Fibroblast of peridontal ligament (primary cell): Measurements from ENCODE around the gene RIC8B.

Experiments used
- DNase-seq: peaks from one replicate; pipeline ENCODE4 v3.0.0-alpha.2; 2010; ENCODE audit errors: extremely low read depth

RIC8B gene

GRCh38 chr12:106801830-106802533, 27.5 kb downstream of the RIC8B start:
- no peak for DNase-seq

DNA sequence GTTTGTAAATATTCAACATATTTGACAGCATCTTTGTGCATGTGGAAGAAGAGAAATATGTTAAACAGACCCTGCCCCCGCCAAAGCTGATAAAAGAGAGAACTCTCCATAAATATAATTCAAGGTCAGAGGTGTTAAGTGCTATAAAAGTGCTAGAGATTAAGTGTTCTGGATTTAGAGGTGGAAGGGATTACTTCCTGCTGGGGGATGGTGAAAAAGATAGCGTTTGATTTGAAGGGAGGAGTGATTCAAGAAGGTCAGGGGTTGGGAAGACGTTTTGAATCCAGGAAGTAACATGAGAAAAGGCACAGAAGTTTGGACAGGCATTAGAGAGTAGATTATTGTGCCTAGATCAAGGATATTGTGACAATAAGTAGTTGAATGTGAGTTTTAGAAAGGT, 30.2 kb downstream of the RIC8B start:
- no peak for DNase-seq

DNA sequence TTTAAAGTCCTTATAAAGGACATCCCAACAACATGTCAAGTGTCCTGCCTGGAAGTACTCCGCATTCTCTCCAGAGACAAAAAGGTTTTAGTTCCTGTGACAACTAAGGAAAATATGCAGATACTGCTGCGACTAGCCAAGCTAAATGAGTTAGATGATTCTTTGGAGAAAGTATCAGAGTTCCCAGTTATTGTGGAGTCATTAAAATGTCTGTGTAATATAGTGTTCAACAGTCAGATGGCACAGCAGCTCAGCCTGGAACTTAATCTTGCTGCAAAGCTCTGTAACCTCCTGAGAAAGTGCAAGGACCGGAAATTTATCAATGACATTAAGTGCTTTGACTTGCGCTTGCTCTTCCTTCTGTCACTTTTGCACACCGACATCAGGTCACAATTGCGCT, 40.2 kb downstream of the RIC8B start:
- DNase-seq: no peak

DNA sequence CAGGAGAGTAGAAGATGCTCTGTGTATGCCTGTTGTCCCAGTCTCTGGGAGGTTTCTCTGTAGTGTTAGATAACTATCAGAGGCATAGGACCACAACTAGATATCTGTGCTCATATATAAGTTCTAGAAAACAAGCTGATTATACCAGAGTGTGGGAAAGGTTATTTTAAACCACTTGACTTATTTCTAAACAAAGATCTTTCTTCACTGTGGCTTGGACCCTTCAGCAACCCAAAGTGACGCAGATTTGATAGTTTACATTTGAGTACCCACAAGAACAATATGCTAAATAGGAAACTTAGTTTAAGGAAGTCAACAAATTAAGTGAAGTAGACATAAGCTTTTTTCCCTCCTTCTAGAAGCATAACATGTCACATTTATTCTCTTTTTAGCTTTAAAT, 41.3 kb downstream of the RIC8B start:
- DNase-seq: peak; percentile 23

DNA sequence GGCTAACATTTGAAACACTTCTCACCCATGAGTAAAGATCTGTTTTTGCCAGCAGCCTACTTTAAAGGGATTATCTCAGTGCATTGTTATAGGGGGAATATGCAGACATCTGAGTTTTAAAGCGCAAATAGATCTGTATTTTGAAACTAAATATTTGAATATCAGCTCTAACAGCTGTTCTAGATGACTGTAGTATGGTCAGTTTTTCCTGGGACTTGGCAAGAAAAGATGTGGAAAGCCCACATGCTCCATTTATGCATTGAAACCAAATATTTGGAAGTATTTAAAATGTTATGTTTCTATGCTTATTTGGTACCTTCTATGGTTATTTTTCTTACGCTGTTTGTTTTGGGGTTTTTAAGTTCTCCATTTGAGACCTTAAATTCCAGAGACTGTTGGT, 41.7 kb downstream of the RIC8B start:
- DNase-seq: no peak

DNA sequence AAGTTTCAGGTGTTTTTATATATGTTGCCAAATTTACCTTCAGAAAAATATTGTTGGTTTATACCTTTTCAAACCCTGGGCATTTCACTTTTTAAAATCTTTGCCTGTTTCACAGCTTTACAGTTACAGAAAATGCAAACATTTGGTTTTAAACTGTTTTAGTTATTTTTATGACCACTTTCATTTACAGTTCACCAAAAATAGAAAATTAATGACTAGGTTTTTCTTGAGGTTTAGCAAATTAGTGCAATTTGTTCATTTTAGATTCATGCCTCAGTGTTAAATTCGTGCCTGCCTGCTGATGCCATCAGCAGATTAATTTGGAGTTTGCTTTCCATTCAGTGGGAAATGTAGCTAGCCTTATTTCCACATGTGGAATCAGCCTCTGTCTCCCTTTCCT, 45.5 kb downstream of the RIC8B start:
- no peak for DNase-seq

DNA sequence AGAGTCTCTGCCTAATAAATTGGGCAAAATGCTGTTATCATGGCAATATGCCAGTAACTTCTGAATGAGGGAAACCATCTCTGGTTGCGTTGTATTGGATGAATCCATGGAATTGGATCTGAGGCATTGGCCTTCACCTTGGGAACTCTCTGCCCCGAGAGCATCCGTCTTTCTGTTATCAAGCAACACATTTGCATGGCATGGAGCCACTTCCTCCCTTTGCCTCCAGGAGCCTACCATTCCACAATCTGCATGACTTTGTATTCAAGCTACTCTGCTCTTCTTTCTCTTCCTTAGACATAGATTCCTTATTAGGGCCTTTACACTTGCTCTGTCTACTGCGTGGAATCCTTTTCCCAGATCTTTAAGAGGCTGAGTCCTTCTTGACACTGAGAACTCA, 57.2 kb downstream of the RIC8B start:
- DNase-seq: no peak

GRCh38 chr12:106837782-106838181, 63.3 kb downstream of the RIC8B start:
- no peak for DNase-seq

- DNase-seq: no peak
Measured at GRCh38 chr12:106839333-106839732, 64.9 kb downstream of the RIC8B start.

DNA sequence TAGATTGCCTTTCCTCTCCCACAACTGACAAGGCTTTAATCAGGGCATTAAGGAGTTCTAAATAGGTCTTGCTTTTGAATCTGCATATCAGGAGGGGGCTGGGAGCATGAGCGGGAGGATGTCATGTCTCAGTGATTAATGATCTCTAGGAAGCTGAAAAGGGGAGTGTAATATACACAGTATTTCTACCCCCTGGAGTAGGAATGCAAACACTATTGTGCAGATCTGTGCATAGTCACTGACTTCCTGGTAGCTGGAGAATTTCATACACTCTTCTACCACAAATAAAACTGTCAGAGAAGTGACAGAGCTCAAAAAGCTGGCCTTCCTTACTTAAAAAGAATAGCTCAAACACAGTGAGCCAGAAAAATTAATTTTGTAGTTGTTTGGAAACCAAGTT, 65.8 kb downstream of the RIC8B start:
- peak; percentile 38 for DNase-seq

DNA sequence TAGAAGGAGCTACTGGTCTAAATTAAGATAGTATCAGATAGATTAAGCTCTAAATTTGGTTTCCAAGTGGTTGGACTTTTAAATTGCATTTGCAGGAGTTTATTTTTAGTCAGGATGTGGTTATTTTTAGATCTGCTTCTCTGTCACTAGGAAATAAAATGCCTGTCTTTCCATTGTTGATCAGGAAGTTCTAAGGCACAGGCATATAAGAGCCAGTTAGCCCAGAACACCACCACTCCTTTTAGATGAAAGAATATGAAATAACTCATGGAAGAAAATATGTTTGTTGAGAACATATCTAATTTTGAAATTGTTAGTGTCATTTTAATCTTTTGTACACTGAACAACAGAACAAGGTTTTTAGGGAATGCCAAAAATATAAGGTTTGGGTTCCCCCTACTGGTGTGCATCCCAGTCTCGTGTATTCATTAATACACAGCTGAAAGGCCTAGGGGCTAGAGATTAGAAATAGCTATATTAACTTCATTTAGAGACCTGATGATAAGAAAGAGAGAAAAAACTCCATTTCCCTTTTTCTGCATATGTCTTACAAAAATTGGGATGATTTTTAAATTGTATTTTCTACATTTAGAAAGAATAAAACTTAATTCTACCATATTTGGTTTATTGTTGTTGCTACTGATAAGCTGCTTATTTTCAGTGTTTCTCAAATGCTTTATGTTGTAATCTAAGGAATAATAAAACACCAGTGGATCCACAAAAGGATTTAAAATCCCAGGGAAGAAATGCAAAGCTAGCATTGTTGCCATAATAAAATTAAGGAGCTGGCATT, 67.2 kb downstream of the RIC8B start:
- DNase-seq: peak; percentile 71

GRCh38 chr12:106845902-106846301, 71.4 kb downstream of the RIC8B start:
- no peak for DNase-seq

- DNase-seq: no peak
Measured at GRCh38 chr12:106847861-106848260, 73.4 kb downstream of the RIC8B start.

- no peak for DNase-seq
Measured at GRCh38 chr12:106851306-106851705, 76.8 kb downstream of the RIC8B start.

DNA sequence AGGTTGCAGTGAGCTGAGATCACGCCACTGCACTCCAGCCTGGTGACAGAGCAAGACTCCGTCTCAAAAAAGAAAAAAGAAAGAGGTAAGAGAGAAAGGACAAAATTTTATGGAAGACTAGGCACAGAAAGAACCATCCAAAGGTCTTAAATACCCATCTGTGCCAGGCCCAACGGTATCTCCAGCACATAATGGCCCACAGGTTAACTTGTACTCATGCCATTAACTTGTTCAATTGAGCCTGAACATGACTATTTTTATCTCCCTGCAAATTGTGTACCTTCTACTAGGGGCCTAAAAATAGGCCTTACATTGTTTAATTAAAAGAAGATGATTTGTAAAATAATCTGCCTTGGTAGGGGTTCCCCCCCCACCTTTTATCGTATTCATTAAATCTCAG, 80.2 kb downstream of the RIC8B start:
- DNase-seq: no peak

- no peak for DNase-seq
Measured at GRCh38 chr12:106855221-106855758, 80.8 kb downstream of the RIC8B start.

DNA sequence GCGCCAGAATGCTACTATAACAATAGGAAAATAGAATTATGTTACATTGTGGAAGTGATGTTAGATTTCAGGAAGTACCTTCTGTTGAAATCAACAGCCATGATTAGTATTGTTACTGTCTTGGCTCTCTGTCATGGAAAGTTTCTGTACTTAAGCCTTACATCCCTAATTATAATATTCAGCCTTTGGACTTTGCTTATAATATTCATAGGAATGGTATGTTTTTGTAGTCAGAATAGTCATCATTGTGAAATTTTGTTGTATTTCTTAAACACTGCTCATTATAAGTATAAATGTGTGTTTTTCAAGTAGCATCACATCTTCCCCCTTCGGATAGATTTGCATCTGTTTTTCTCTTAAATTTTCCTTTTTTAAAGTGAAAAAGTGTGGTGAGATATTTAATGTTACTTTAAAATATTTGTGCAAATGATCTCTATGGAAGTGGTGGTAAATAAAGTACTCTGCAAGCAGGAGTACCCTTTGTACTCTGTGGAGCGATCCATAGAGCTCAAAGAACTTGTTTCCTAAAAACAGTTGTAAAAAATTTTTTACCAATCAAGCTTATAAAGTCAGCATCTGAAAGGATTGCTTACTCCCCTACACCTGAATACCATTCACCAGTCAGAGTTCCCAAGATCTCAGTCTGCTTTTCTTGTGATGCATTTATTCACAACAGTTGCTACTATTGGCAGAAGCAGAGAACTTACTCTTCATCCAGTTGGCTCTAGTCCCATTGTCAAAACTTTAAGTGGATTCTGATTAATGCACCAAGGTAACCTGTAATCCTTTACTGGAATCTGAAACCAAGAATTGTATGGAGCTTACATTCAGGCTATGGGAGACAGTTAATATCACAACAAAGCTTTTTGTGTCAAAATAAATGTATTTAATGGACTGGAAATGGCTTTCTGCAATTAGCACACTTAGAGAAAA, 87.8 kb downstream of the RIC8B start:
- peak; percentile 88 for DNase-seq

DNA sequence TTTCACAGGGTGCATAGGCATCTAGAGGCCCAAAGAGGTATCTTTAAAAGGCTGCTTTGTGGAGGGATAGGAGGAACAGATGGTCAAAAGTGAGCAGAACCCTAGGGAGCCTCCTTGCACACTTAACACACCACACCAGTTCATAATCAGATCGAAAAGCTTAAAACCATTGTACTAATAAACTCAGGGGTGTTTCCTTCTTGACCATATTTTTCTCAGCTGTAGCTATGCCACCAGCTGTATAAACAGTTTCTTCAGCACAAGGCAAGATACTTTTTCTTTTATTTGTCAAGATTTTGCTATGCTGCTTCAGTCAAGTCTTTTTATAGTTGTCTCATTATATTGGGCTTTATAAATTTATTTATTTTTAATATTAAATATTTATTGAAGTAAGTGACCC, 88.7 kb downstream of the RIC8B start:
- DNase-seq: peak; percentile 32

GRCh38 chr12:106865683-106866082, 91.2 kb downstream of the RIC8B start:
- DNase-seq: no peak

DNA sequence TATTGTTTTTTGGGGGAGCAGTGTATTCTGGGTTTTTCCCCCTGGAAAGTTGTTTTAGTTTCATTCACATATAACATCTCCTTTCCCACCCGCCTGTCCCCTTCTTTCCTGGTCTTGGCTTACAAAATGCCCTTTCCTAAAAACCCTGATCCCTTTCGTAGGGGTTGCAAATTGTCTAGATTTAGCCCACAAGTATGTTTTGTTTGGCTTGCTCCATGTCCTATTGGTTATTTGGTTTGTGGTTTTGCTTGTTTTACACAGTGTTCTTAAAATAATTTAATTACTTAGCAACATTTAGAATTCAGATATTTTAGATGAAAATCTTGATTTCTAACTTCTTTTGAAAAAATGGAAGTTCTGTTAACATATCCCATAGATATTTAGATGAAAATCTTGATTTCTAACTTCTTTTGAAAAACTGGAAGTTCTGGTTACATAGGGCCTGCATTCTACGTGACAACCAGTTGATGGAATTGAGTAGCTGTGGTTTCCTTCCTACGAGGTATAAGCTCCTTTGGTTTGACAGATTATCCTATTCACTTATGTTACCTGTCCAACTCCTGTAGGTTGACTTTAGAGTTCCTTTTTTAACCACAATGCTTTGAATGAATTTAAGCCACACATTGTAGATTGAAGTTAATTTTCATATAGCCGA, 92.1 kb downstream of the RIC8B start:
- peak; percentile 60 for DNase-seq

DNA sequence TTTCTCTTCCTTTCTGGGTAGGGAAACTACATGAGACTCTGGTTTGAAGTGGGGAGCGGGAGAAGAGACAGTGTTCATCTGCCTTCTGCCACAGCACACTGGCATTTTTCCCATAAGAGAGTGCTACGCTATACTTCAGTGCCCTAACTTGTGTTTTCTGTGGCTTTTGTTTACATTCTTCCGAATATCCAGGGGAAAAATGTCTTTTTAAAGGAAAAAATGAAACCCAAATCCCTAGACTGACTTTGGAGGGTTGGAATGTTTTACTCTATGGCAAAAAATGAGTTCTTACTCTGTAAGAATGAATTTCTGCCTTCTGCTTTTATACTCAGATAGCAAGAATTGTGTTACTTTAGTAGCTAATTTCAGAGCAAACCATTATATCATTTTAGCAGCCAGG, 93.2 kb downstream of the RIC8B start:
- peak; percentile 38 for DNase-seq
